ENCODE results near the gene LSAMP. TPM values are rescaled to one million over a fixed set of nuclear protein-coding genes. Genes with fewer than 3 reads are reported as not detected.

Gene LSAMP
- total RNA-seq, 1 experiment from 2014 or later: 0.90 TPM

DNA sequence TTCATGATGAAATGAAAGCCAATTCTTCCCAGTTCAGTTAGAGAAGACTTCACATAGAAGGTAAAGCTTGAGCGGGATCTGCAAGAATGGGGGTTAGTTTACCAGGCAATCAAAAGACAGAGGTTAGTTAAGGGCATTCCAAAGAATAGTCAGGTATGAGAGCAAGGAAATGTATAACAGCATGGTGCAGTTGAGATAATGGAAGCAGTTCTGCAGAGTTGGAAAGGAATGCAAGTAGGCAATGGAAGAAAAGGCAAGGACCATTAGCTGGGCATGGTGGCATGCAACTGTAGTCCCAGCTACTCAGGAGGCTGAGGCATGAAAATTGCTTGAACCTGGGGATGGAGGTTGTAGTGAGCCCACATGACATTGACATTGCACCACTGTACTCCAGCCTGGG lies 55.0 kb downstream of the LSAMP start:
- Histone ChIP-seq H3K79me1 (ENCODE audit: insufficient read depth, low read depth, low read length, poor library complexity, severe bottlenecking) (no peaks in the 10 kb centered on the region), H3K4ac (ENCODE audit: low read depth, low read length) (no peak overlapping the region), H2BK20ac (ENCODE audit: low read depth, low read length, poor library complexity, severe bottlenecking) (no peak overlapping the region), H3K79me2 (ENCODE audit: insufficient read depth, low read length) (no peaks in the 10 kb centered on the region), H4K91ac (ENCODE audit: insufficient read length, low read depth, low read length) (no peak overlapping the region), H3K23ac (ENCODE audit: insufficient read length, low read depth, low read length) (no peak overlapping the region), H2BK5ac (ENCODE audit: insufficient read length, low read length) (no peak overlapping the region), H2AFZ (ENCODE audit: low read length) (no peak overlapping the region), H4K8ac (replicated peaks; ENCODE audit: insufficient read length, low read depth, low read length) (no peak overlapping the region), H3K9me3 (ENCODE audit: control insufficient read depth, low read depth, low read length) (no peaks in the 10 kb centered on the region), H3K23me2 (ENCODE audit: insufficient read length, low read depth, low read length, poor library complexity, severe bottlenecking) (no peaks in the 10 kb centered on the region), H3K18ac (ENCODE audit: insufficient read length, low read depth, low read length) (no peak overlapping the region), H2BK15ac (ENCODE audit: low read depth, low read length) (no peak overlapping the region), H4K5ac (ENCODE audit: insufficient read length, low read depth, low read length) (no peak overlapping the region), H3K4me2 (ENCODE audit: insufficient read depth, insufficient read length, low read length) (no peak overlapping the region), H3K56ac (ENCODE audit: insufficient read length, low read depth, low read length) (no peak overlapping the region), H4K20me1 (ENCODE audit: control insufficient read depth, insufficient read depth, insufficient read length) (no peaks in the 10 kb centered on the region), H2BK12ac (ENCODE audit: insufficient read length, low read depth, low read length) (no peak overlapping the region), H2AK5ac (ENCODE audit: insufficient read length, low read length) (no peak overlapping the region), H3T11ph (ENCODE audit: low read length) (no peak overlapping the region), H3K14ac (ENCODE audit: insufficient read depth, low read length) (no peak overlapping the region), H3K9ac (ENCODE audit: extremely low read depth, insufficient read length, low read length) (no peak overlapping the region), H3K27me3 (ENCODE audit: insufficient read depth, low read length) (no peaks in the 10 kb centered on the region), H3K4me1 (ENCODE audit: insufficient read depth, low read length) (peaks cover 9% of the 10 kb centered on the region; the same call in 1 of the 2 replicates), H2BK120ac (ENCODE audit: low read depth, low read length, poor library complexity, severe bottlenecking) (no peak overlapping the region), H3K27ac (ENCODE audit: insufficient read length, low read depth, low read length) (no peak overlapping the region)
- peaks cover 0 to 3% of the 10 kb centered on the region in 2 experiments; a peak in 1 of 5 replicates for H3K9me3 Mint-ChIP-seq
- DNase-seq: no peak
- TF ChIP-seq, protein P1, sequence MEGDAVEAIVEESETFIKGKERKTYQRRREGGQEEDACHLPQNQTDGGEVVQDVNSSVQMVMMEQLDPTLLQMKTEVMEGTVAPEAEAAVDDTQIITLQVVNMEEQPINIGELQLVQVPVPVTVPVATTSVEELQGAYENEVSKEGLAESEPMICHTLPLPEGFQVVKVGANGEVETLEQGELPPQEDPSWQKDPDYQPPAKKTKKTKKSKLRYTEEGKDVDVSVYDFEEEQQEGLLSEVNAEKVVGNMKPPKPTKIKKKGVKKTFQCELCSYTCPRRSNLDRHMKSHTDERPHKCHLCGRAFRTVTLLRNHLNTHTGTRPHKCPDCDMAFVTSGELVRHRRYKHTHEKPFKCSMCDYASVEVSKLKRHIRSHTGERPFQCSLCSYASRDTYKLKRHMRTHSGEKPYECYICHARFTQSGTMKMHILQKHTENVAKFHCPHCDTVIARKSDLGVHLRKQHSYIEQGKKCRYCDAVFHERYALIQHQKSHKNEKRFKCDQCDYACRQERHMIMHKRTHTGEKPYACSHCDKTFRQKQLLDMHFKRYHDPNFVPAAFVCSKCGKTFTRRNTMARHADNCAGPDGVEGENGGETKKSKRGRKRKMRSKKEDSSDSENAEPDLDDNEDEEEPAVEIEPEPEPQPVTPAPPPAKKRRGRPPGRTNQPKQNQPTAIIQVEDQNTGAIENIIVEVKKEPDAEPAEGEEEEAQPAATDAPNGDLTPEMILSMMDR (conservative IDR thresholded peaks at IDR 0.05): no peak
- H3K27me3 Mint-ChIP-seq (ENCODE audit: low read depth): no peaks in the 10 kb centered on the region; the same call in 1 of the 2 replicates
- WGBS (ENCODE audit: extremely low coverage, insufficient read length, low lambda C conversion rate): no CpG with 5 or more reads among the region's 1 CpG
- no peaks in the 10 kb centered on the region for H3K36me3 Mint-ChIP-seq (ENCODE audit: insufficient read depth in 1 of 3, low read depth in 3 of 3)
- H3K4me1 Mint-ChIP-seq: peaks cover 23 to 24% of the 10 kb centered on the region in 2 experiments
- no peak overlapping the region for H3K4me3 Mint-ChIP-seq
- H3K27ac Mint-ChIP-seq: no peak overlapping the region; a peak in 2 of 7 replicates
